GM18858 (cell line): Measurements from ENCODE around the gene MKNK2.
A peak's percentile ranks its signal among the peaks of the same experiment; 100 is the strongest.
"Not testable (repeated sequence)": the region's sequence is repeated elsewhere in the genome, so short reads cannot be mapped to it uniquely, and the experiment has no call there.

Experiments used
- ATAC-seq: cut with Tn5 transposase; IDR thresholded peaks from one replicate; pipeline ENCODE4 v1.9.1; 2021; ENCODE audit not compliant: unreplicated experiment

MKNK2 gene

DNA sequence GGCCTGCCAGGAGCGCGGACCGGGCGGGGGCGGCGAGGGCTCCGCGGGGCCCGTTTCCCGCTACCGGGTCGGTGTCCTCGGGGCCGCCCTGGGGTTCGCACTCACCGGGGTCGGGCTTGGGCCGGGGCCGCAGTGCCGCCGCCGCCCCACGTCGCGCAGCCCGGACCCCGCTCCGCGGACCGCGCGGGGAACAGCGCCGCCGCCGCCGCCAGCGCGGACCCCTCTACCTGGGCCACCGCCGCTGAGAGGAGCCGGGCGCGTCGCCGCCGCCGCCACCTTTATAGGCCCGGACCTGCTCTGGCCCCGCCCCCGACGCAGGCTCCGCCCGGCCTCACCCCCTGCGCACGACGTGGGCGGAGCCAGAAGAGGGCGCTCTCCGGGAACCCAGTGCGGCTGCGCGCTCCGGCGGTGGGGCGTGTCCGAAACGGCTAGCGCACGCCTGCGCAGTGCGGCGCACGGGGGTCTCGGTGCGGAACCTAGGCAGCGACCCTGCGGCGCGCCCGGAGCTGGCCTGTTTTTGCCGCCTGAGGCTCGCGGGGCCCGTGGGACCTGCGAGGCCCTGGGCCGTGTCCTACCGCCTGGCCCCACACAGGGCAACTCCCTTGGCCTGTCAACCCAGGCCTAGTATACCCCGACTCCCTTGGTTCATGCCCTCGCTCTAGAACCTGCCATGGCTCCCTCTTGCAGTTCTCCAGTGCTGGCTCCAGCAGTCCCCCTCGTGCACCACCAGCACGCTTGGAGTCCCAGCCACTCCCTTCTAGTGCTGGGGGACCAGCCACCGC lies at the start of gene MKNK2:
MKNK2 (minus strand) TSS at position 254 of the 782 bp plus-strand sequence. CDS start 393 bp downstream, outside the sequence.
- ATAC-seq: peak; percentile 32

DNA sequence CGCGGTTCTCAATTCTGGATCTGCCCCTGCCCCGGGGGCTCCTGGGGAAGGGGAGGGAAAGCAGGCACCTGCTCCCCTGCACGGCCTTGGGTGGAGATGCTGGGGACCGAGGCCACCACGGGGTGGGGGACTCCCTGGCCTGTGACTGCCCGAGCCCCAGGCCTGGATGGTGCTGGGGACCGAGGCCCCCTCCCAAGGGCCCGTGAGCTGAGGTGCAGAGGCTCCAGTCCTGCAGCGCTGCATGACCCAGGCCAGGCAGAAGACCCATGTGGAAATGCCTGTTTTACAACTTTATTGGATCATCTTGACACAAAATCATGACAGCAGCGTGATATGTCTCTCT lies 49.6 kb upstream of the MKNK2 start:
- ATAC-seq: no peak

DNA sequence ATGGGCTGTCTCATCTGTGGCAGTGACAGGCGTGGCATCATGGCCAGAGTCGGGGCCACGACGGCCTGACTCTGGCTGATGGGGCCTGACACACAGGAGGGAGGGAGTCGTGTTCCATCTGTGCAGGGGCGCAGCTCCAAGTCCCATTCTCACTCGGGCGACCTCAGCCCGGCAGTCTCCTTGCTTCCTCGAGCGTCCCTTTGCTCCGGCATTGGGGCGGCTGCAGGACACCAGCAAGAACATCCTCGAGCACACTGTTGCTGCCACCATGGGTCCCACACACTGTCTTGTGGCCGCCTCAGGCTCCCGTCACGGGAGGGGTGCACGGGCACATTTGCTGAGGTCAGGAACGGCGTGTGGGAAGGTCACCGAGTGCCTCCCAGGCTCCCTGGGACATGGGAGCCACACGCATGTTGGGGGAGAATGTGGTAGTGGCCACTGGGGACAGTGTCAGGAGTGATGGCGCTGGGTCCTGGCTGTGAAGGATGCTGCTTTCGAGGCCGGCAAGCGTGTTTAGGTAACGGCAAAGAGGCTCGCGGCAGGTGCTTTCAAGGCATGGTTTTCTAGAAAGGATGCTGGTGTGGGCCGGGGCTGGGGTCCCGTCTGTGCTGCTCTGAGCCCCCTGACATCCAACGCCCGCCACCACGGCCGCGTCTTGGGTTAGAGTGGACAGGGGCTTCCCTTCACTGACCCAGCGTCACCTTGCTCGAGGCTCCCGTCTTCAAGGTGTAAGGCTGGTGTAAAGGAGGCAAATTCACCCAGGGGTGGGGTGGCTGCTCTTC lies 49.1 kb upstream of the MKNK2 start:
- ATAC-seq: no peak

DNA sequence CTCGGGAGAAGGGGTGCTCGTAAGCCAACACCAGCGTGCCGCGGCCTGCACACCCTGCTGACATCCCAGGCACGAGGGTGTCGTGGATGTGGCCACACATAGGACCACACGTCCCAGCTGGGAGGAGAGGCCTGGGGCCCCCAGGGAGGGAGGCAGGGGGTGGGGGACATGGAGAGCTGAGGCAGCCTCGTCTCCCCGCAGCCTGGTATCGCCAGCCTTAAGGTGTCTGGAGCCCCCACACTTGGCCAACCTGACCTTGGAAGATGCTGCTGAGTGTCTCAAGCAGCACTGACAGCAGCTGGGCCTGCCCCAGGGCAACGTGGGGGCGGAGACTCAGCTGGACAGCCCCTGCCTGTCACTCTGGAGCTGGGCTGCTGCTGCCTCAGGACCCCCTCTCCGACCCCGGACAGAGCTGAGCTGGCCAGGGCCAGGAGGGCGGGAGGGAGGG lies 48.0 kb upstream of the MKNK2 start:
- ATAC-seq: no peak

DNA sequence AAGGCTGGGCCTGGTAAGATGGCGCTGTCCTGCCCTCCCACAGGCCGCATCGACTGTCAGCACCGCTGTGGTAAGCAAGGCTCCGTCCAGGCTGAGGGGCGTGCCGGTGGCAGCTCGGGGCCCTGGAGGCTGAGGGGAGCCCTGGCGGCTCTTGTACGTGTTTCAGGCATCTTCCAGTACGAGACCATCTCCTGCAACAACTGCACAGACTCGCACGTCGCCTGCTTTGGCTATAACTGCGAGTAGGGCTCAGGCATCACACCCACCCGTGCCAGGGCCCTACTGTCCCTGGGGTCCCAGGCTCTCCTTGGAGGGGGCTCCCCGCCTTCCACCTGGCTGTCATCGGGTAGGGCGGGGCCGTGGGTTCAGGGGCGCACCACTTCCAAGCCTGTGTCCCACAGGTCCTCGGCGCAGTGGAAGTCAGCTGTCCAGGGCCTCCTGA lies 46.9 kb upstream of the MKNK2 start:
- ATAC-seq: no peak

DNA sequence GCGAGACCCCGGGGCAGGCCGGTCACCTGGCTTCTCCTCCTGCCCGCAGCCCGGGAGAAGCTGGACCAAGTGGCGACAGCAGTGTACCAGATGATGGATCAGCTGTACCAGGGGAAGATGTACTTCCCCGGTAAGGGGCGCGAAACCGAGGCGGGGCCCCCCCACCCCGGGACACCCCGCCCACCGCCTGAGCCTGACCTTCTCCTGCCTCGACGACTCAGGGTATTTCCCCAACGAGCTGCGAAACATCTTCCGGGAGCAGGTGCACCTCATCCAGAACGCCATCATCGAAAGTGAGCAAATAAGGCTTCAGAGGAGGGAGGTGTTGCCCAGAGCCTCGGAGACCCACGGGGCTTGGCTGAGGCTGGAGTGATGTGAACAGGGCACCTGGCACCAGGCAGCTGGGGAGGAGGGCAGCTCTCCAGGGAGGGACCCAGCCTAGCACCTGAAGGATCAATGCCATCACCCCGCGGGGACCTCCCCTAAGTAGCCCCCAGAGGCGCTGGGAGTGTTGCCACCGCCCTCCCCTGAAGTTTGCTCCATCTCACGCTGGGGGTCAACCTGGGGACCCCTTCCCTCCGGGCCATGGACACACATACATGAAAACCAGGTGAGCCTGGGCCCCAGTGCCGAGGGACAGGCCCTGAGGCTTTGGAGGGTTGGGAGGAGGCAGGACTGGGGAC lies 46.3 kb upstream of the MKNK2 start:
- no peak for ATAC-seq

DNA sequence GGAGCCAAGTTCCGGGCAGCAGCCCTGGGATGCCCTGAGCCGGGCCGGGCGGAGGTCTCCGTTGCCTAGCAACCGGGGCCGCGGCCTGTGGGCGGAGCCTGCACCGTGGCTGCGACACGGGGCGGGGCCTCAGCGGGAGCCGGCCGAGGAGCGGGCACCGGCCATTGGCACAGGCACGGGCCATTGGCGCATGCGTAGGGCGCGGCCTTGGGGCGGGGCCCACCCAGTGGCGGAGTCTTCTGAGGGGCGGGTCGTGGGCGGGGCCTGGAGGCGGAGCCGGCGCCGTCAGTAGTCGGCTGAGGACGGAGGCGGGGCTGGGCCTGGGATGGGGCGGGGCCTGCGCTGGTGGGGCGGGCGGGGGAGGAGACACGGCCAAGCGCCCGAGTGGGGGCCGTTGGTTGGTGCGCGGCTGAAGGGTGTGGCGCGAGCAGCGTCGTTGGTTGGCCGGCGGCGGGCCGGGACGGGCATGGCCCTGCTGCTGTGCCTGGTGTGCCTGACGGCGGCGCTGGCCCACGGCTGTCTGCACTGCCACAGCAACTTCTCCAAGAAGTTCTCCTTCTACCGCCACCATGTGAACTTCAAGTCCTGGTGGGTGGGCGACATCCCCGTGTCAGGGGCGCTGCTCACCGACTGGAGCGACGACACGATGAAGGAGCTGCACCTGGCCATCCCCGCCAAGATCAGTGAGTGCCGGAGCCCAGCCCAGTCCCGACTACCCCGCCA lies 45.6 kb upstream of the MKNK2 start, which contains the start of gene IZUMO4:
IZUMO4 (plus strand) TSS at position 436 of the 723 bp plus-strand sequence; CDS start at position 467, 31 bp downstream.
- peak; percentile 43 for ATAC-seq

DNA sequence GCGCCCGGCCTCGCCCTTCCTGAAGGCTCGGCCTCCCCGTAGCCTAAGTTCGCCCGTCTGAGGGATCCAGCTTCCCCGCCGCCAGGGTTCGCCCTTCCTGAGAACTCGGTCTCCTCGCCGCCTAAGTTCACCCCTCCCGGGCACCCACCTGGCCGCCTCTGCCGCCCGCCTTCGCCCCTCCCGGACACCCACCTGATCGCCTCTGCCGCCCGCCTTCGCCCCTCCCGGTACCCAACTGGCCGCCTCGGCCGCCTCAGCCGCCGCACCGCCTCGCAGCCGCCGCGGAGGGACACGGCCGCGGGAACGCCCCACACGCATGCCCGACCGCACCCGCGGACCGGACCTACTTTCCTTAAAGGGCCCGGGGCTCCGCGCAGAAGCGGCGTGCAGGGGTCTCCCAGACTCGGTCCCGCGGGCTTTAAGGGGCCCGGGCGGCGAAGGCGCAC lies 45.0 kb upstream of the MKNK2 start, which contains the start of gene MOB3A:
MOB3A (minus strand) TSS at position 293 of the 446 bp plus-strand sequence. CDS start 17,766 bp downstream, outside the sequence.
- peak; percentile 28 for ATAC-seq

DNA sequence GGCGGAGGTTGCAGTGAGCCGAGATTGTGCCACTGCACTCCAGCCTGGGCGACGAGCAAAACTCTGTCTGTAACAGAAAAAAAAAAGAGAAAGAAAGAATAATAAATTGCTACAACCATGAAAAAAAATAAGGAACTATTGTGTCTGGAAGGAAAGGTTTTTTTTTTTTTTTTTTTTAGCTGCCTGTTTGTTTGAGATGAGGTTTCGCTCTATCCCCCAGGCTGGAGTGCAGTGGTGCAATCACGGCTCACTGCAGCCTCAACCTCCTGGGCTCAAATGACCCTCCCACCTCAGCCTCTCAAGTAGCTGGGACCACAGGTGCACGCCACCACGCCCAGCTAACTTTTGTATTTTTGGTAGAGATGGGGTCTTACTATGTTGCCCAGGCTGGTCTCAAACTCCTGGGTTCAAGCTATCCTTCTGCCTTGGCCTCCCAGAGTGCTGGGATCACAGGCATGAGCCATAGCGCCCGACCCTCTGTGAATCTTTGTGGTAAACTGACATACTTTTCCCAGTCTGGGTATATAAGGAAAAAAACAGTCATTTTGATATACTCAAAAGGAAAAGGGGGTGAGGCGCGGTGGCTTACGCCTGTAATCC lies 41.0 kb upstream of the MKNK2 start:
- not testable (repeated sequence) for ATAC-seq

DNA sequence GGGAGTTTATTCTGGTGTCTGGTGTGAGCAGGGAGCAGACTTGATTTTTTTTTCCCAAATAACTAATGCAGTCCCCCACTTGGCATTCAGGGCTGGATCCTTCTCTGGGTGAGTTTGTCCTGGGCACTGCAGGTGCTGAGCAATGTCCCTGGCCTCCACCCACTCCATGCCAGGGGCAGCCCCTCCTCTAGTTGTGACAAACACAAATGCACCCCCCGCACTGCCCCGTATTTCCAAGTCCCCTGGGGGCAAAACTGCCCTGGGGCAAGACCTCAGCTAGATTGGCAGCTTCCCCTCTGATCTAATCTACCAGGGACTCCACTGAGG lies 38.6 kb upstream of the MKNK2 start:
- no peak for ATAC-seq

DNA sequence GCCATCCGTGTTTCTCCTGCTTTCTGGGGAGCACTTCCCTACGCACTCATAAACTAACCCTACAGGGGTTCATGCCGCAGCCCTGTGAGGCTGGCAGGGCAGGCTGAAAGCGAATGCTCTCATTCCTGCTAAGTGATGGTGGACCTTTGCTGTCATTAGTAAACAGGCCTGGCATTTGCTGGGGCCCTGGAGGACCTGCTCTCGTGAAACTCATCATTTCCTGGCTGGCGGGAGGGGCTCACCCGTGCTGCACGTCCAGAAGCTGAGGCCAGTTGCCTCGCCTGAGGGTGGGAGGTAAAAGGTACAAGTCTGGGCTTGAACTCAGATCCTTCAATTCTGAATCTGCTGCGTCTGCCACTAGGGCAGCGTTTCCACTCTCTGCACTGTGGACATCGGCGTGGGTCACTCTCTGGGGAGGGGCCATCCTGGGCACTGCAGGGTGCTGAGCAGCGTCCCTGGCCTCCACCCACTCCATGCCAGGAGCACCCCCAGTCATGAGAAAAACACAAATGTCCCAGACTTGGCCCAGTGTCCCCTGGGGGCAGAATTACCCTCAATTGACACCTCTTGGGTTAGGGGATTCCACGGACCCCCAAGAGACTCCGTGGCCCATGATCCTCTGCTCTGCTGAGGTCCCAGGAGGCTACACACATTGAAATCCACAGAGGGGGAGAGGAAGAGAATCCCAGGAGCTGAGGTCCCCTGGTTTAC lies 38.1 kb upstream of the MKNK2 start:
- no peak for ATAC-seq

DNA sequence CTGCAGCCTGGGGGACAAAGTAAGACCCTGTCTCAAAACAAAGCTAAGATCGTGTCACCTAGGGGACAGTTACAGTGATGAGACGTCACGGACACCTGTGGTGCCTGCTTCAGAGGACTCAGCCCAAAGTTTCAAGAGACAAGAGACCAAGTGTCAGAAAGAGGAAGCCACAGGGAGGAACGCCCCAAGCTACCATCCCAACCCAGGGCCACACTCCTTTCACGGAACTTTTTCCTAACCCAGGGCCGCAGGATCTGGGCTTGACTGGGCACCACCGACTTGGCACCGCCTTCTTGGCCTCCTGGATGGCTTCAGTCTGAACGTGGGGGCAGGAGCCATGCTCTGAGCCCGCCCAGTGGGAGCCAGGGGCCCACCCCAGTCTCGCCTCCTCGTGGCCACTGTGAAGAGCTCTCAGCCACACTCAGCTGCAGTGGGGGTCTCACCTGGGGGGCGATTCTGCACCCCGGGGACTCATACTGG lies 36.6 kb upstream of the MKNK2 start:
- no peak for ATAC-seq

DNA sequence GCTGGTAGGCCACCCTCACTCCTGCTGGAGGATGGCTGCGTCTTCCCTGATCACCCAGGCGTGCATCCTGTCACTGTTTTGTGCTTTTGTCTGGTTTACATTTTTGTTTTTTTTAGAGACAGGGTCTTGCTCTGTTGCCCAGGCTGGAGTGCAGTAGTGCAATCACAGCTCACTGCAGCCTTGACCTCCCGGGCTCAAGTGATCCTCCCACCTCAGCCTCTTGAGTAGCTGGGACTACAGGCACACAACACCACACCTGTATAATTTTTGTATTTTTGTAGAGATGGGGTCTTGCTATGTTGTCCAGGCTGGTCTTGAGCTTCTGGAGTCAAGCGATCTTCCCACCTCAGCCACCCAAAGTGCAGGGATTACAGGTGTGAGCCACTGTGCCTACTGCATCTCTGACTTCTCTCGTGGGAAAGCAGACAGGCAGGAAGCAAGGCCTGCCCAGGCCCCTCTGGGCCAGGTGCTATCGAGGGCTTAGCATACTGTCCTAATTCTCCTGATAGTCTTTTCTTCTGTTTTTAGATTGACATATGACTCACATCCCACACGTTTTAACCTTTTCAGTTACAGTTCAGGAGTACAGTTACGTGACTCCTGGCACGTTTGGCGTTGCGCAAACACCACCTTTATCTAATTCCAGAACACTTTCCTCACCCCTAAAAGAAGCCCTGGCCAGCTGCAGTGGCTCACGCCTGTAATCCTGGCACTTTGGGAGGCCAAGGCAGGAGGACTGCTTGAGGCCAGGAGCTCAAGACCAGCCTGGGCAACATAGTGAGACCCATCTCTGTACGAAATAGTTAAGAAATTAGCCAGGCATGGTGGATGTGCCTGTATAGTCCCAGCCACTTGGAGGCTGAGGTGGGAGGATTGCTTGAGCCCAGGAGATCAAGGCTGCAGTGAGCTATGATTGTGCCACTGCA lies 35.9 kb upstream of the MKNK2 start:
- not testable (repeated sequence) for ATAC-seq

DNA sequence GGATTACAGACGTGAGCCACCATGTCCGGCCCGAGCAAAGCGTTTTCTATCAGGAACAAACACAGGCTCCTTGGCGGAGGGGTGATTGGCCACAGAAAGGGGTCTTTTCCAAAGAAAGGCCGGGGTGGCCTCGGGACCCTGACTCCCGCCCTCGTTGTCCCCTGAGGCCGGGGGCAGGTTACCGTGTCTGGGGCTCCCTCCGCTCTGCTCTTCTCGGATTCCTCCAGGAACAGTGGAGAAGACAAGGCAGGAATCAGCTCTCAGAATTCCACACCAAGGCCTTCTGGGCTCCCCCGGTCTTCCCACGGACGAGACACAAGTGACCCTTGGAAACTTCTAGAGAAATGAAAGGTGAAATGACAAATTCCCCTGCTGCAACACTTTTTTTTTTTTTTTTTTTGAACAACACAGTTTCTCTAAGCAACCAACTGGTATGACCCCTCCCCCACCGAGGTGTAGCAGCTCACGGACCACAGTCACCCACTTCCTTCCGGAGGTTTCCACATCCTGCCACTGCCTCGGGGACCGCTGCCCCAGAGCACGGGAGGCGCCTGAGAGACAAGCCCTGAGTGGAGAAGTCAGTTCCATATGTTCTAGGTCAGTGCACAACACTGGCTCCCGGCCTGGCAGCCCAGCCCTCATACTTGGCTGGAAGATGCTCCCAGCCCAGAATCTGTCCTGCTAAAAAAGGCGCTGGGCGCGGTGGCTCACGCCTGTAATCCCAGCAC lies 34.1 kb upstream of the MKNK2 start:
- ATAC-seq: no peak

DNA sequence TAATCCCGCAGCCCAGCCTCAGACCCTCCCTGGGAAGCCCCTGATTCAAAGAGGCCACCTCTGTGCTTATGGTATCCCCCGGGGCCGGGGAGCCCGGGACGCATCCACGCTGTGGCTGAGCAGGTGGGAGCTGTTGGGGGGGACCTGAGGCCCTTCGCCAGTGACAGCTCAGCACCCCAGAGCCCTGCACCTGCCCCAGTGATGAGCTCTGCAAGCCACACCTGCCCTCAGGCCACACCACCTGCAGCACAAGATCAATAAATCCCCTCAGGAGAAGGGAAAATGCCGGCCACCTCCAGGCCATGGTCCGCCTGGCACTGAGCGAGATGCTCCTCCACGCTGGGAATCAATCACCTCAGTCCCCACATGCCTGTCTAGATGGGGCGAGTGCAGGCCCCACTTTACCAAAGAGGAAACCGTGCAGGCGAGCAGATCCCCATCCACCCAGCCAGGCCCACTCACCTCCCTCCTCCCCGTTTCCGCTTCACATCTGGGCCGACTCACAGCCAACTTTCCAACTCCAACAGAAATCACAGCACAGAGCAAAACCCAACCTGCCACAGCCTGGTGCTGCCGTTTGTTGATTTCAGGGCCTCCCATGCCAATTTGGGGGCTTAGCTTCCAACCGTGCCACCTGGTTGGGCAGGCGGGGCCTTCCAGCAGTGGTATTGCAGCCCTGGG lies 32.3 kb upstream of the MKNK2 start:
- ATAC-seq: no peak

DNA sequence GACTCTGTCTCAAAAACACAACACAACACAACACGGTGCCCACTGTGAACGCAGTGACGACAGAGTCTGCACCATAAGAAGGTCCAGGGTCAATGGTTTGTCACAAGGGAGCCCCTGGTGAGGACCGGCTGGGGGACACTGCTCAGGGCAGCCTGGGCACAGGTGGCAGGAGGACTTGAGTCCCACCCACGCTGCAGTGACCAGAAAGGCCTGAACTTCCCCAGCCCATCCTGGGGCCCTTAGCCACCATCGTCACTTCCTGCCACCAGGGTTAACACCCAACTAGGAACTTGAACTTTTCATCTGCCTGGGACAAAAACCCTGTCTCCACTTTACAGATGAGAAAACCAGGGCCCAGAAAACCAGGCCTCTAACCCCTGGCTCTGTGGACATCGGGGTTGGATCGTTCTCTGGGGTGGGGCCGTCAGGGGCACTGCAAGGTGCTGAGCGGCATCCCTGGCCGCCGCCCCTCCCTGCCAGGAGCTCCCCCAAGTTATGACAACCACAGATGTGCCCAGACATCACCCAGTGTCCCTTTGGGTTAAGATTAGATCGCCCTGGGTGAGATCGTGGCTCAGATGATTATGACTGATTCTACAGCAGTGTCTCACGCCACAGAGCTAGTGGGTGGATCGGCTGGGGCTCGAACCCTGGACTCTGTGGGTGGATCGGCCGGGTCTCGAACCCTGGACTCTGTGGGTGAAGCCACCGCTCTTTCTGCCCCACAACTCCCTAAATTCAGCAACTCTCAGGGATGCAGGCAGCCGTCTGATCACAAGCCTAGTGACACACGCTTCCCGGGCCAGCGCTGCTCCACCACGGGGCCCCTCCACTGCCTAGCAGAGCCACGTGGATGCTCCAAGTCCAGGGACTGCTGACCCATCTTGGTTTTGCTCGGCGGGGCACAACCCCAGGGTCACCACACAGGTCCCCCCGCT lies 31.1 kb upstream of the MKNK2 start:
- no peak for ATAC-seq
